AML-193 (cell line): Measurements from ENCODE around the gene PDLIM5.
"Not testable (repeated sequence)": the region's sequence is repeated elsewhere in the genome, so short reads cannot be mapped to it uniquely, and the experiment has no call there.

ENCODE experiments used
- DNase-seq, 2 experiments: peaks; one replicate each; lab custom pipeline; 2025; lab: John Stamatoyannopoulos, UW

PDLIM5 gene

GRCh38 chr4:94653095-94653649 lies 201.4 kb downstream of the PDLIM5 start:
- DNase-seq = no peak

- DNase-seq = no peak
Observed at GRCh38 chr4:94653984-94654609, 202.4 kb downstream of the PDLIM5 start.

GRCh38 chr4:94654714-94655113 lies 203.0 kb downstream of the PDLIM5 start:
- no peak for DNase-seq

GRCh38 chr4:94660614-94661013 lies 208.9 kb downstream of the PDLIM5 start:
- DNase-seq = no peak

- not testable (repeated sequence) for DNase-seq
Observed at GRCh38 chr4:94665021-94665420, 213.3 kb downstream of the PDLIM5 start.

GRCh38 chr4:94665500-94666404 lies 214.0 kb downstream of the PDLIM5 start:
- DNase-seq = no peak

- DNase-seq = no peak
Observed at GRCh38 chr4:94668724-94669123, 217.0 kb downstream of the PDLIM5 start.

GRCh38 chr4:94669672-94670664 lies 218.2 kb downstream of the PDLIM5 start:
- DNase-seq = no peak

GRCh38 chr4:94671113-94671512 lies 219.4 kb downstream of the PDLIM5 start:
- no peak for DNase-seq

- no peak for DNase-seq
Observed at GRCh38 chr4:94673961-94674360, 222.2 kb downstream of the PDLIM5 start.

GRCh38 chr4:94676970-94677369 lies 225.2 kb downstream of the PDLIM5 start:
- DNase-seq = no peak

- DNase-seq = no peak
Observed at GRCh38 chr4:94678896-94679295, 227.2 kb downstream of the PDLIM5 start.

GRCh38 chr4:94680176-94680862 lies 228.6 kb downstream of the PDLIM5 start:
- no peak for DNase-seq

GRCh38 chr4:94686086-94686485 lies 234.3 kb downstream of the PDLIM5 start:
- no peak for DNase-seq

- DNase-seq = no peak
Observed at GRCh38 chr4:94689155-94689860, 237.6 kb downstream of the PDLIM5 start.

GRCh38 chr4:94690851-94691254 lies 239.1 kb downstream of the PDLIM5 start:
- no peak for DNase-seq

GRCh38 chr4:94691552-94691951 lies 239.8 kb downstream of the PDLIM5 start:
- DNase-seq = no peak

- no peak for DNase-seq
Observed at GRCh38 chr4:94695384-94695783, 243.6 kb downstream of the PDLIM5 start.

- DNase-seq = no peak
Observed at GRCh38 chr4:94698187-94698586, 246.4 kb downstream of the PDLIM5 start.

GRCh38 chr4:94700298-94700697 lies 248.6 kb downstream of the PDLIM5 start:
- no peak for DNase-seq
